Neural progenitor cell (in vitro differentiated cells): ENCODE data around the gene APIP. TPM values are rescaled to one million over a fixed set of nuclear protein-coding genes. Genes with fewer than 3 reads are reported as not detected.

Source experiments
- DNase-seq: peaks from one replicate; pipeline ENCODE4 v3.0.0-alpha.2; 2016; ENCODE audit warnings: low spot score
- H2AFZ ChIP-seq: fragments of 200-600 bp; sonication (generic); replicated peaks from 2 replicates; pipeline ENCODE4 v1.6.1; 2016; ENCODE audit warnings: antibody characterized with exemption
- H3F3A ChIP-seq: fragments of 200-600 bp; sonication (generic); 2 replicates; pipeline ENCODE4 v1.6.1; 2016; ENCODE audit warnings: antibody characterized with exemption, low read depth
- H3K27ac ChIP-seq: fragments of 200-600 bp; sonication (generic); 2 replicates; pipeline ENCODE4 v1.5.1; 2016; ENCODE audit warnings: mild to moderate bottlenecking
- H3K27me3 ChIP-seq: fragments of 200-600 bp; sonication (generic); 2 replicates; pipeline ENCODE4 v1.6.1; 2016; ENCODE audit warnings: mild to moderate bottlenecking, moderate library complexity
- H3K36me3 ChIP-seq: fragments of 200-600 bp; sonication (generic); 2 replicates; pipeline ENCODE4 v1.5.1; 2016
- H3K4me1 ChIP-seq: fragments of 200-600 bp; sonication (generic); 2 replicates; pipeline ENCODE4 v1.6.1; 2016; ENCODE audit warnings: mixed run types
- H3K4me2 ChIP-seq: fragments of 200-600 bp; sonication (generic); 2 replicates; pipeline ENCODE4 v1.6.1; 2016
- H3K4me3 ChIP-seq: fragments of 200-600 bp; sonication (generic); 2 replicates; pipeline ENCODE4 v1.5.1; 2016
- H3K79me2 ChIP-seq: fragments of 200-600 bp; sonication (generic); 2 replicates; pipeline ENCODE4 v1.6.1; 2016; ENCODE audit warnings: low read depth
- H3K9ac ChIP-seq: fragments of 200-600 bp; sonication (generic); 2 replicates; pipeline ENCODE4 v1.6.1; 2016
- H3K9me3 ChIP-seq: fragments of 200-600 bp; sonication (generic); 2 replicates; pipeline ENCODE4 v1.5.1; 2016; ENCODE audit warnings: low read depth
- H4K20me1 ChIP-seq: fragments of 200-600 bp; sonication (generic); 2 replicates; pipeline ENCODE4 v1.6.1; 2016; ENCODE audit warnings: low read depth
- H3K27ac Mint-ChIP-seq: 3 replicates; pipeline ENCODE4 v1.8.0; 2021; ENCODE audit warnings: mixed read lengths
- H3K27me3 Mint-ChIP-seq: 2 replicates; pipeline ENCODE4 v1.8.0; 2022; ENCODE audit warnings: low read depth, mild to moderate bottlenecking, inconsistent platforms, moderate library complexity, mixed read lengths; ENCODE audit not compliant: insufficient read depth
- H3K36me3 Mint-ChIP-seq: 3 replicates; pipeline ENCODE4 v1.8.0; 2021; ENCODE audit warnings: mixed read lengths
- H3K4me1 Mint-ChIP-seq: 3 replicates; pipeline ENCODE4 v1.8.0; 2021; ENCODE audit warnings: mixed read lengths
- H3K4me3 Mint-ChIP-seq: 3 replicates; pipeline ENCODE4 v1.8.0; 2021; ENCODE audit warnings: mild to moderate bottlenecking, moderate library complexity, mixed read lengths
- H3K9me3 Mint-ChIP-seq: 3 replicates; pipeline ENCODE4 v1.8.0; 2020; ENCODE audit warnings: mixed read lengths
- CTCF ChIP-seq: fragments of 200-600 bp; sonication (generic); IDR thresholded peaks from 2 replicates; pipeline ENCODE4 v1.5.1; 2017; ENCODE audit warnings: antibody characterized with exemption, mild to moderate bottlenecking
- EZH2 ChIP-seq: fragments of 200-600 bp; sonication (generic); IDR thresholded peaks from 2 replicates; pipeline ENCODE4 v1.6.1; 2017; ENCODE audit warnings: antibody characterized with exemption, mild to moderate bottlenecking, moderate library complexity
- EZH2phosphoT487 ChIP-seq: fragments of 200-600 bp; sonication (generic); IDR thresholded peaks from 2 replicates; pipeline ENCODE4 v1.6.1; 2017; ENCODE audit warnings: antibody characterized with exemption
- total RNA-seq: library from RNA; depleted of rRNA; stranded (reverse); fragments of >200 nt; gene quantifications from 2 replicates; pipeline ENCODE4 v1.2.3, GENCODE V29; 2015; ENCODE audit warnings: low replicate concordance

APIP gene
- total RNA-seq, 1 donor from 2014 or later = 28.7 TPM

DNA sequence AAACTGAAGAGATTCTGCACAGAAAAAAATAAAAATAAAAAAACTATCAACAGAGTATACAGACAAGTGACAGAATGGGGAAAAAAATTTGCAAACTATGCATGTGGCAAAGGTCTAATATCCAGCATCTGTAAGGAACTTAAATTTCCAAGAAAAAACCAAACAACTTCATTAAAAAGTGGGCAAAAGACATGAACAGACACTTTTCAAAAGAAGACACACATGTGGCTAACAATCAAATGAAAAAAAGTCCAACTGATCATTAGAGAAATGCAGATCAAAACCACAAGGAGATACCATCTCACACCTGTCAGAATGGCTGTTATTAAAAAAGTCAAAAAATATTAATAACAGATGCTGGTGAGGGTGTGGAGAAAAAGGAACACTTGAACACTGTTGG is 64.3 kb downstream of the APIP start:
- Mint-ChIP-seq H3K36me3 (peaks cover 5% of the 10 kb centered on the region), H3K4me1 (no peaks in the 10 kb centered on the region), H3K9me3 (peaks cover 4% of the 10 kb centered on the region), H3K4me3 (no peak overlapping the region), H3K27ac (no peak overlapping the region), H3K27me3 (no peaks in the 10 kb centered on the region)
- no peaks in the 10 kb centered on the region for H3K27me3 ChIP-seq
- no peak overlapping the region for H2AFZ ChIP-seq
- TF ChIP-seq EZH2phosphoT487 (no peak), EZH2 (no peak), CTCF (no peak)
- H3K79me2 ChIP-seq = no peaks in the 10 kb centered on the region
- no peak overlapping the region for H3K4me3 ChIP-seq
- no peaks in the 10 kb centered on the region for H3F3A ChIP-seq
- H3K4me2 ChIP-seq = no peak overlapping the region
- no peaks in the 10 kb centered on the region for H3K9me3 ChIP-seq
- H4K20me1 ChIP-seq = no peaks in the 10 kb centered on the region
- no peak overlapping the region for H3K9ac ChIP-seq
- H3K27ac ChIP-seq = no peak overlapping the region
- no peaks in the 10 kb centered on the region for H3K36me3 ChIP-seq
- no peaks in the 10 kb centered on the region for H3K4me1 ChIP-seq
- no peak for DNase-seq

GRCh38 chr11:34850334-34850733 is 65.8 kb downstream of the APIP start:
- Histone ChIP-seq H3K4me3 (no peak overlapping the region), H3K36me3 (no peaks in the 10 kb centered on the region), H3K27ac (no peak overlapping the region), H3K4me1 (no peaks in the 10 kb centered on the region), H3K27me3 (no peaks in the 10 kb centered on the region), H3K4me2 (no peak overlapping the region), H3K9me3 (no peaks in the 10 kb centered on the region), H4K20me1 (no peaks in the 10 kb centered on the region), H3K79me2 (no peaks in the 10 kb centered on the region), H3K9ac (no peak overlapping the region), H2AFZ (no peak overlapping the region), H3F3A (no peaks in the 10 kb centered on the region)
- no peak for DNase-seq
- Mint-ChIP-seq H3K4me3 (no peak overlapping the region), H3K36me3 (peaks cover 5% of the 10 kb centered on the region), H3K27me3 (no peaks in the 10 kb centered on the region), H3K4me1 (no peaks in the 10 kb centered on the region), H3K9me3 (peaks cover 4% of the 10 kb centered on the region), H3K27ac (no peak overlapping the region)
- TF ChIP-seq EZH2 = no peak
- TF ChIP-seq EZH2phosphoT487 = no peak
- TF ChIP-seq CTCF = no peak

DNA sequence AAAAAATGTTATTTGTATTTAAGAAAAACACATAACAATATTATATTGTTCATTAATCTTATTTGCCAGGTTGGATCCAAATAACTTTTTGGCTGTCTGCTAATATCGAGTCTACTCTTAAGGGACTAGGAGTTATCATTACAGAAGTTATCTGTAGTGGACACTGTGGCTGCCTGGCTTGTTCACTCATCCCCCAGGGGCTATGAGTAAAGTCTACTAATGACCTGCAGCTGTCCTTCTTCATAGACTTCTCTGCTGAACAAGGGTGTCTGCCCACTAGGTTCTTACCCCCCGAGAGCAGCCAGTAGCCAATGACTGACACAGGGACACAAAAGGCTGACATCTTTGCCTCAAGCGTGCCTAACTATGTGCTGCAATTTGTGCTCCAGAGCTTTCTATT is 69.7 kb downstream of the APIP start:
- no peaks in the 10 kb centered on the region for H3F3A ChIP-seq
- H3K36me3 ChIP-seq = no peaks in the 10 kb centered on the region
- no peaks in the 10 kb centered on the region for H3K27me3 ChIP-seq
- H3K79me2 ChIP-seq = no peaks in the 10 kb centered on the region
- H3K4me1 Mint-ChIP-seq = no peaks in the 10 kb centered on the region
- H3K27ac ChIP-seq = no peak overlapping the region
- no peak for DNase-seq
- no peak overlapping the region for H3K4me3 ChIP-seq
- no peaks in the 10 kb centered on the region for H3K9me3 ChIP-seq
- no peaks in the 10 kb centered on the region for H3K9me3 Mint-ChIP-seq
- H2AFZ ChIP-seq = no peak overlapping the region
- no peak overlapping the region for H3K4me3 Mint-ChIP-seq
- peaks cover 3% of the 10 kb centered on the region for H3K36me3 Mint-ChIP-seq
- H3K4me2 ChIP-seq = no peak overlapping the region
- H3K9ac ChIP-seq = no peak overlapping the region
- no peak overlapping the region for H3K27ac Mint-ChIP-seq
- H3K4me1 ChIP-seq = no peaks in the 10 kb centered on the region
- TF ChIP-seq CTCF = no peak
- no peak for TF ChIP-seq EZH2
- TF ChIP-seq EZH2phosphoT487 = no peak
- H3K27me3 Mint-ChIP-seq = peaks cover 2% of the 10 kb centered on the region
- H4K20me1 ChIP-seq = no peaks in the 10 kb centered on the region
